T-helper 2 cell (primary cell): ENCODE data around the gene BMPER.

Experiments
- DNase-seq, 5 experiments: peaks; one replicate each; pipeline versions ENCODE4 v3.0.0 to v3.0.0-alpha.2; 2012 to 2022

BMPER gene

DNA sequence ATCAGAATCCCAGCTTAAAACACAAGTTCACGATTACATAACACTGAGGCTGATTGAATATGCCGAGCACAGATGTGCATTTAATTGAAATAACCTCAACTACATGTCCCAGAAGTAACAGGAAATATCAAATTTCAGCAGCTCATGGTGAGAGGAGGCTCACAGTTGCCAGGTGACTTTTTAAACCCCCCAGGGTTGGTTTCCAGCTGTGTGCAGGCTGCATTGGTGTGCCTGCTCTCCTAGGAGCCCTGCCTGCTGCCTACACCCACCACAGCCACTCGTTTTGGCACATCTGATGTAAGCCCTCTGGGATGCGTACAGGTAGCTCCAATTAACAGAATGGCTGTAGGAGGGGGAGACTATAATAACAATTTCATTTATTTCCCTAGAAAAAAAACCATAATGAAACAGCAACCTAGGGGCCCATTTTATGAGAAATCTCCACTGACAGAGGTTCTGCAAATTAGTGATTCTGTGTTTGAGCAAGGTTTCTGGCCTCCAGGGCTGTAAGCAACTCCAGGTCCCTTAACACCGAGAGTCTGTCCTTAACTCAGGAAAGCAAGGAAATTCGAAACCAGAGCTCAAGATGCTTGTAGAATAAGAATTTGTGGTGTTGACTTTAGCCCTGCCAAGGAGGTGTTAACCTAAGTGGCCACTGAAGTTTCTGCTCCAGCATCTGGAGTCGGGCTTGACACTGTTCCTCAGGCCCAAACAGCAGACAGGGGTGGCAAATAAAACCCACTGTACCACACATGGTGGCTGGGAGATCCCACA, 161.9 kb downstream of the BMPER start:
- DNase-seq, result no peak

DNA sequence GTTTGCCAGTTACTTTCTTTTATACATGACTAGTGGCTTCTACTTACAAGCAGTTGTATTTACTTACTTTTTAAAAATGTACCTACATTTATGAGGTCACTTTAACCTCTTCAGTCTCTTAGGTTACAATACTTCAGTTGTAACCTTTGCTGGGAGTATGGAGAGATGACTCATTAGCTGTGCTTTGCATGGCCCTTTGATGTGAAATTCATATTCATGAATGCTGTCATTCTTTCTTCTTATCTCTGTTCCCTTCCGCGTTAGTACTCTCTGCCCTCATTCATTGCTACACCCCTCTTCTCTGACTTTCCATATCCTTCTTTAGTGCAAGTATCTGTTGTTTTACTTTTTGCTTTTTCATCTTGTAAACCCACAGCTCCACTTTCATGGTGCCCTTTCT, 164.3 kb downstream of the BMPER start:
- peak in 1 of 5 experiments; percentile 24 for DNase-seq

DNA sequence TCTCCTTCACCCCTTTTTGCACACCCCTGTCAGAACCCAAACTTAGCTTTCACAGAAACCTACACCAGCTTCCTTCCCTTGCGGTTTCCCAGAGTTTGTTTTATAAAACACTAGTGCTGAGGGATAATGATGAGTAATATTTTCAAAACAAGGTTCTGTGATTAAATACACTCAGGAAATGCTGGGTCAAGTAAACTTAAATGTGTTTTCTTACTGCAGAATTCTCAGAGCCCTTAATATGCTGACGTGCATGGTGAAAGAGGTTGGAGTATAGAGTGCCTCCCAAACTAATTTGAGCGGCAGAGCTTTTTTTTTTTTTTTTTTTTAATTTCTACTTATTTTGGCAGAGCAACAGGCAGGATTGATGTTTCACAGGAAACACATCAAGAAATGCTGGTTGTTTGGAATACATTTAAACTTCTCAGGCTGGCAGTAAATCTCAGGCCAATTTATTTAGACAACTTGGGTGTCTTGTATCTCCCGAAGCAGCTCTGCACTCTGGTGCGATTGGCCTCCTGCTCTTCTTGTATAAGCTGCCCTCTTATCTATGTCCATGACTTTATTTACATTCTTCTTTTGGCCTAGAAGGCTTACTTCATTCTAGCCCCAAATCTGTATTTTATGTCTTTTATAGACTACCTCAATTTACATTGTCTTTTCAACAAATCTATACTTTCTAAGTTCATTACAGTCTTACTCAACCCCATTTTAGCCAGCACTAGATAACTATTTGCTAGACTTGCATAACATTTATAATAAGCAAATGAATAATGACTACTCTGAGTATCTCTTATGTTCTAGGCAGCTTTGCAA, 165.4 kb downstream of the BMPER start:
- DNase-seq, result peak in 1 of 5 experiments; percentile 21

DNA sequence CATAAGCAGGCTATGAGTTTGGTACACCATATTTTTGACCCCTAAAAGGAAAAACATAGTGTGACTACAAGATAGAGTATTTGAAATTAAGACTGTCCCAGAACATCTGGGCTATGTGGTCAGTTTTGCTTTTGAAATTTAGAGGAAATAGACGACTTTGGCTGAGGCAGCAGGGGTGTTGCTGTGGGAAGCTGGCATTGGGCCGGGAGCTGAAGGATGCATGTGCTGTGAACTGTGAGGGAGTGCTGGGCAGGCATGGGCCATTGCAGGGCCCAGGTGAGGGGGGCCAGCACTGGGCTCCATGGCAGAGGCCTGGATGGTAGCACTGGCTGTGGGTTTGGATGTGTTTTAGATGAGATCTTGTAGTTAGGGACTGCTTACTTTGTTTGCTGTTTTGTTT, 168.3 kb downstream of the BMPER start:
- no peak for DNase-seq

DNA sequence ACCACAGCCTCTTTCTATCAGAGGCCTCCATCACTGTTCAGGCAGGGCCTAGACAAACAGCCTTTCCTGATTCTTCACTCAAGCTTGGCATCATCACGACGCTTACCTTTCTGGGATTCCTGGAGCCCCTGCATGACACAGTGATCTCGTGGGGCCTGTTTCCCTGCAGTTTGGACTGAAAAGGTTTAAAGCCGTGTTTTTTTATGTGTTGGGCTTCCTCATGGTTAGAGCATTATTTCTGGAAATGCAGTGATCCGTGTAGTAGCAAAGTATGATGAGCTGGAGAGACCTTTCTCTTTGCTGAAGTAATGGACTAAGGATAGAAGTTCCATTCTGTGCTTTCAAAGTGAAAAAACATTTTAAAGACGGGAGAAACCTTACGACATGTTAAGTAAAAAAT, 169.1 kb downstream of the BMPER start:
- DNase-seq, result no peak

DNA sequence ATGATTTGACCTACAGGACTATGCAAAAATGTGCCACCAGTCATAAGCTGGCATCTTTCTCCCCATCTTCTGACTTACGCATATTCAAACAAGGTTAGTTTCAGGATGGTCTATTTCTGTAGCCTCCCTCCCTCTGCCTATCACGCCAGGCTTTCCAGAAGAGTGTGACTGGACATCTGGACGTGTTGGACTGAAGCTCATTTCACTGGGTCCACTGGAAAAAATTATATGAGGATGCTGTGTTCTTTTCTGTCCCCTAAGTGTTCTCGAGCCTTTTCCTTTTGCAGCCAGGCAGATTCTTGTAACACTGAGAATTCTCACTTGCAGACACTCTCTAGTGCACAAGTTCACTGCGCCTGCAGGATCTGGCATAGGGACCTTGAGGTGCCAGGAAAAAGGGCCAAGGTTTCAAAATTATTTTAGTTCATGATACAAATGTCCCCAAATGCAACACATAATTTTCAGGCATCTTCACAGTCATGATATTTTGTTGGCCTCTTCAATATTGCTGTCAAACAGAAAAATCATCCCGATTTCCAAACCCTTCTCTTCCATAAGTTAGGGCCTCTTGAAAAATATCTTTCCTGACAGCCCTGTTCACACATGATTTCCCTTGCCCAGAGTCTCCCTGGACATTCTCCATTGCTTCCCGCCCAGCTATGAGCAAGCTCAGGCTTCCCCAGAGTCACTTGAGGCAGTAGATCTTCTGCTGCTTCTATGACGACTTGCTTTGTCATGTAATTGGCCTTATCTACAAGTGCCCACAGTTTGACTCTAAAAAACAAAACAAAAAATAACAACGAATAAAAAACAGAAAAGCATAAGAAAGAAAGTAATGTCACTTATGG, 170.4 kb downstream of the BMPER start:
- DNase-seq, result no peak

DNA sequence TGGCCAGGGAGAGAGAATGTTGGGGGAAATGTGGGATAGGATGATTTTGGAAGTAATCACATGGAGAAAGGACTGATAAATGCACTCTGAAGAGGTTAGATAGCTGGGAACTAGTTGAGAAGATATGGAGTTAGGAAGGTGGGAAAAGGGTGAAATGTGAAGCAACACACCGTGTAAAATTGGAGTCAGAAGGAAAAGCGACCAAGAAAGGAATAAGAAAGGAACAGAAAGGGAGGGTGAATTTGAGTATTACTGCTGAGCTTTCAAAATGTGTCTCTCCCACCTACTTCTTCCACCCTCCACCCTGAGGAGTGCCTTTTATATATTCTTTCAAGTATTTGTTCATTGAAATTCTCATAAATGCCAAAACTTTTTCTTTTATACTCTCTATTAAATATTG, 171.8 kb downstream of the BMPER start:
- no peak for DNase-seq

DNA sequence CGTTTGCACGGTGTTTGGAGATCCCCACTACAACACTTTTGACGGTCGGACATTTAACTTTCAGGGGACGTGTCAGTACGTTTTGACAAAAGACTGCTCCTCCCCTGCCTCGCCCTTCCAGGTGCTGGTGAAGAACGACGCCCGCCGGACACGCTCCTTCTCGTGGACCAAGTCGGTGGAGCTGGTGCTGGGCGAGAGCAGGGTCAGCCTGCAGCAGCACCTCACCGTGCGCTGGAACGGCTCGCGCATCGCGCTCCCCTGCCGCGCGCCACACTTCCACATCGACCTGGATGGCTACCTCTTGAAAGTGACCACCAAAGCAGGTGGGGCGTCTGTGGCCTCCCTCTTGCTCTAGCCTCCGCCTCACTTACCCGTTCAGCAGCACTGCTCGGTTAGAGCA, 173.5 kb downstream of the BMPER start:
- no peak for DNase-seq

DNA sequence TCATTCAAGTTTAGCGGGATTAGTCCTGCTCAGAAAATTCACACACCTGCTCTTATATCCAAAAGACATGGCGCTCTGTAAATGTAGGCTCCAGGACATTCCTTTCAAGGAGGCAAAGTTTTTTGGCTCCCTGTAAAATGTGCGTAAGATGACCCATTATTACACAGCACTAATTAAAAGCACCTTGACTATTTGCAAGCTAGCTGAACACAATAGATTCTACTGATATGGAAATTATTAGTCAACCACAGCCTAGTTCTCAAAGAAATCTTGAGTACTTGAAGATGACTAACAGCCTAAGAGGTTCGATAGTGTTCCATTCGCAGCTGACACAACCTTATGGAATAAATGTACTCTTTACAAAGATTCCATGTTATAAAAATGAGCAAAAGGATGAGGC, 175.2 kb downstream of the BMPER start:
- DNase-seq, result no peak

DNA sequence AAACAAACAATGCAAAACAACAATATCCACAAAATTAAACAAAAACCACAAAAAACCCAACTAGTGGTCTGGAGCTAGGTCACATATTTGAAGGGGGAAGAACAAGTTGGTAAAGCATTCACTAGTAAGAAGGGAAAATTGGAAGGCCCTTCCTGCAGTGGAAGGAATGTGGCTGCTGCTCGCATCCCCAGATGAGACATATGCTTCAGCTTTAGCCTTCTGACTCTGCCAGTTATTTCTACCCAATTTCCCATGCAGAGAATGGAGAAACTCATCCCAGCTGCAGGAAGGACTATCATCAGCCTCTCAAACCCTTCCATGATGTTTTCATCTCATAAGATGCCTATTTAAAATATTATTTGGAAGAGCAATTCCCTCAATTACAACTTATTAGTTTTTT, 176.6 kb downstream of the BMPER start:
- DNase-seq, result no peak

DNA sequence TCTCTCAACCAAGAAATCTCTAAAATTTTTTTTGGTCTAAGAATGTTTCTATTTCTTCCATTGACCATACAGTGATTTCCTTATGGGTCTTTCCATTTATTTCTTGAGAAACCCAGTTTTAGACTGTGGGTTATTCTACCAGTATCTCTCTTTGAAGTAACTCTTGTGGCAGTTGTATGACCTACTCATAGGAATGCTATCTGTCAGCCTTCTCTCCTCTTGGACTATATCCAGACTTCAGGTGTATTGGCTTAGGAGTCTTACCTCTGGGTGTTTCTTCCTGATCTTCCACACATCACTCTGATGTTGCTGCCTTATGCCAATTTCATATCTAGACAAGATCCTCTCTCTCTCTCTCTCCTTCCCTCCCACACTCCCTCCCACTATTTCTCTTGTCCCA, 178.1 kb downstream of the BMPER start:
- DNase-seq, result no peak

DNA sequence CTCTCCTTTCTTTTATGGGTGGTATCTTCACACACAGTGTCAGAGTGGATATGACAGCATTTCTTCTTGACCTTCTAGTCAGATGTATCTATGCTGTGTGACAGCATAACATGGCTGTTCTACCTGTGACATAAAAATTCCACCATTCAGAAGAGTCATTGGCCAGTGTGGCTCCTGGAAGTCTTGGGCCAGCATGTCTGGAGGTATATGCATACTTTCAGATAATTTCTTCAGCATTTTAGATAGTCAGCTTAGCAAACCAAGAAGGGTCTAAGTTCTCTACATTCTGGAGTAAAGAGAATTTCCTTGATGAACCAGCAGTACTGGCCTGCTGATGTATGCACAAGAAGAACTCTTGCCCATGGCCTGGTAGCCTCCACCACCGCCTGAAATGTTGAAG, 179.3 kb downstream of the BMPER start:
- no peak for DNase-seq

DNA sequence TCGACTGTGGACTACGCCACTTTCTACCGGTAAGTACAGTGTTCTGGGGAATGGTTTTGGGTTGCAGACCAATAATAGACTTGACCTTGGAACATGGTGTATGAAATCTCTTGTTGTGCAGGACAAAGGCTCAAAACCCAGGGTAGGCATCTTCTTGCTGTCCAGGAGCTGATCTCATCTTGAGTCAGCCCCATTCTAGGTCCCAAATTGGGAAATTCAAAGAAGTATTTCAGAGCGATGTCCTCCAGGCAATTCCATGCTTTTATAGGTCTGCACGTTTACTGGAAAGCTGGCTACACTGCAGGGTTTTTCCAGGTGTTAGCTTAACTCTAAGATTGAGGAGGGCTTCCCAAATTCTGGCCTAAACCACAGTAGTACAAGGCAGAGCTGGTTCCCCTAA, 180.7 kb downstream of the BMPER start:
- no peak for DNase-seq

DNA sequence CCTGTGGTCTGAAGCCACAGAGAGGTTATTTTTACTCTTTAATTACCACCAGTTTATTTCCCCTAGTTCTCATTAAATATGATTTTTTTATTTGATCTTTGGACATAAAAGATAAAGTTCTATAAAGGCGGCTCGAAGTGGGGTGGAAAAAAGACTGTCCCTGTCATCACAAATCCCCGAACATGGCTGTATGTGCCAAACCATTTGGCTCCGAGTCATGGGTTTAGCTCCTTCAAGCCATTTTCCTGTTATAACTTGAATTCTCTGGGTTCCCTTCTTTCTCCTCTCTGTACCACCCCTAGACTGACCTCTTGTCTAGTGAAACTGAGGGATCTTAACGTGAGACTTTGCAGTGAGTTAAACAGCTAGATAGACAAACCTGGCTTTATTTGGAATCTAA, 181.6 kb downstream of the BMPER start:
- no peak for DNase-seq

DNA sequence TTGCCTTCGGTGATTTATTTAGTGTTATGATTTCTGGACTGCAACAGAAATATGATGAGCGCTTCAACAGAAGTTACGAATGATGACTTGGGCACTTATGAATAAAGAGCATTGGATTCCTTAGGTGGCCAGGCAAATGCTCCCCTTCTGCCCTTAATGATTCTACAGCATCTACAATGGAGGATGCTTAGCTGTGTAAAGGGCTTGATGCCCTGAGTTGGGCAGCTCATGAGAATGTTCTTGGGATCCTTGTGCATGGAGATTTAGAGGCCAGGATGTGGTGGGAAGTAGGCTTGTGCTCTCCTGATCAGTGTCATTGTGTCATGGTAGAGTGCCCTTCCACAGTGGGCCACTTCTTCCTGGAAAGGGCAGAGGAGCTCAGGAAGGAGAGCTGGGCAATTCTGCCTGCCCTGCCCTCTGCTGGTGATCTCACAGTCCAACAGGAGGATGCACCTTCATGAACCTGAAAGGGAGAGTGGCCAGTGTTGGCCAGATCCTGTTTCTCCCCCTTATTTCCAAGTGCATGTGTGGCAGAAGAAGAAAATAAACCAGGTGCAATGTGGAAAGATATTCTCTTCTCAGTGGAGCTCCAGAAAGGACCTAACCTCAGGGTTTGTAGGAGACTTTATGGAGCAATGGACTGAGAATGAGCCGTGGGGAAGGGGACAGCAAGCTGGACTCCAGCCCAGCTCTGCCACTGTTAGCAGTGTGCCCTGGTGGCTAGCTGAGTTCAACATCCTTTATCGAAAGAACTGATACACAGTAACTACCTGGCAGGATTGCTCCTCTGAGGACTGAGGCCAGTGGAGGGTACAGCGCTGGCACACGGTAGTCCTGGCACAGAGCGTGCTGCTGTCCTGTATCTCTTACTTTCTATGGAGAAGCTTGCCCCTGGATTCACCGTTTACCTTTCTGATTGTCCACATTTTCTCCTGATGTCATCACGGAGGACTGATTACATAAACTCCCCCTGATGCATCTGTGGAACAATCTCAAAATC, 182.9 kb downstream of the BMPER start:
- DNase-seq, result no peak

DNA sequence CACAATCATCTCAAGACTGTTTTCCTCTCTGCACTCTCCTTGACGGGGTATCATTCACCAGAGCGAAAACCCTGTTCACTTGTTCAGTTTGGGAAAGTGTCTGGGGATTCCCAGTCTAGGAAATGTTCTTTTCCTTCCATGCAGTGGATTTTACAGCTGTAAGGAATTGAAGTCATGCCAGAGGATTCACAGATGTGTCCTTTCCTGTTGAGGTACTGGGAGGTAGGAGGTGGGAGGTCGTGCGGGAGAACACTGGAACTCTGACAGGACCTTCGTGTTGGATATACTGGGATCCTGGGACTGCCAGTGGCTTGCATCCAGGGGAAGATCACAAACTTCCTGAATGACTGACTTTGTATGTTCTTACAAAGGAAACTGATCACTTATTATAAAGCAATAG, 185.5 kb downstream of the BMPER start:
- no peak for DNase-seq

DNA sequence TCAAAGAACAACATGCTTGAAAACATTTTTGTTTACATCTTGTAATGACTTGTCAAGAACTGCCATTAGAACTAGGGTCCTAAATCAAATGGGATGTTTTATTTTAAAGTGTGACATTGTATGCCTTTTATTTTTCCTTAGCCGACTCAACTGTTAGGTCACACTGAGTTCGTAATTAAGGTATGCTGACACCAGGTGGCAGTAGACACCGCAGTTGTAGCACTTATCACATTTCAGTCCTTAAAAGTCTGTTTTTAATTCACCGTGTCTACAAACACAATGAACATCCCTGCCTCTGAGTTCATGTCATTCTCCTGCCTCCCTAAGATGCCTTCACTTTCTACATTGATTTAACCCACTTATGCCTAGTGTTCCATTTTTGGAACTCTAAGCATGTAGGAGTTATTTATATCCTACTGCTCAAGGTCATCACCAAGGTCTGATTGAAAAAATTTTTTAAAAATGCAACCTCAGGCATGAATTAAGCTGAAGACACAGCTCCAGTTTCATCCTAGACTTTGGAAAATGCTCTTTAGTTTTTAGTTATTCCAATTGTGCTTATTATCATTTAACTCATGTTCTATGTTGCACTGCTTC, 186.1 kb downstream of the BMPER start:
- DNase-seq, result peak in 1 of 5 experiments; percentile 22

DNA sequence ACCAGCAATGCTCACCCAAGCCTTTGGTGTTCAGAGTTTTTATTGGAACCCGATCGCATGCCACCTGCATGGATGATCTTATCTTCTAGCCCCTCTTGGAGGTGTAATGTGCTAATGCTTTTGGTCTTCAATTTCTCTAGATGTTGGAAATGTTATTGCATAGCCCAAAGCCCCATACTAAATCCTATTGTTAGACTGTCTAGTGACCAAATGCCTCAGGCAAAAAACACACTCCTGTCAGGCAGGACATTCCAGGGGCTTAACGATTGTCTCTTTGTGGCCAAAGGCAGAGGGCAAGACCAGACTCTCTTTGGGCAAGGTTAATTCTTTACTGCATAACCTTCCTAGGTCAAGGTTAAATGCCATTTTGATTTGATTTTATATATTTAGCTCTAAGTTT, 187.9 kb downstream of the BMPER start:
- DNase-seq, result no peak

DNA sequence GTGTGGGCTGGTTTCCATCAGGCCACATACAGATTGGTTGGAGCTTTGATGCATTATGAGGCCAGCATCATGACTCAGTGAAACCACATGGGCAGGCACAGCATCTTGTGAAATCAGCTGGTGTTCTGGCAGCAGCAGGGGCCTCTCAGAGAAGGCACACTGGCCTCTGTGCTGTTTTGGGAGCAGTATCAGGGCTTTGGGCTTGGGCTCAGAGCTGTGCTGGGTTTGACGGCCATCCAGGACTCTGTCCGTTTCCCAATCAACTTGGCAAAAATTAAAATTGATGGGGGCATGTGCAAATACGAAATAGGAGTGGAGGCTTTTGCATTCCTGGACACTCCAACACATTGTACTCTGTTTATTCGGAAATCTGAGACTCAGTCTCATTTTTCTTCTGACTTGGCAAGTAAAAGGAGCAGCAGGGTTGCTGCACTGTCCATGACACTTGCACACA, 190.9 kb downstream of the BMPER start:
- no peak for DNase-seq

DNA sequence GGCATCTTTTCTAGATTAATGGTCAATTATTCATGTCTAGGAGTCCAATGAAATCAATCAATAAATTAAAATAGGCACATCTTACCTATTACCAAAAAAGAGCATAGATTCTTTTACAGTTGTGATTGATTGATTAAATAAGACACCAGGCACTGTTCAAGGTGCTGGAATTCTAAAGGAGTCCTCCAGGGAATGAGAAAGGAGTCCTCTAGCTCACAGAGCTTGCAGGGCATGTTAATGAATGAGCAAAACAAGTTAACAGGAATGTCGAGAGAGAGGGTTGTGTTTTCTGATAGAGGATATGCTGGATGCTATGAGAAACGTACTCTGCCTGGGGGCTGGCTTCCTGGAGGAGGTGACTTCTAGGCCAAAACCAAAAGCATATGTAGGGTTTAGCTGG, 191.4 kb downstream of the BMPER start:
- no peak for DNase-seq

DNA sequence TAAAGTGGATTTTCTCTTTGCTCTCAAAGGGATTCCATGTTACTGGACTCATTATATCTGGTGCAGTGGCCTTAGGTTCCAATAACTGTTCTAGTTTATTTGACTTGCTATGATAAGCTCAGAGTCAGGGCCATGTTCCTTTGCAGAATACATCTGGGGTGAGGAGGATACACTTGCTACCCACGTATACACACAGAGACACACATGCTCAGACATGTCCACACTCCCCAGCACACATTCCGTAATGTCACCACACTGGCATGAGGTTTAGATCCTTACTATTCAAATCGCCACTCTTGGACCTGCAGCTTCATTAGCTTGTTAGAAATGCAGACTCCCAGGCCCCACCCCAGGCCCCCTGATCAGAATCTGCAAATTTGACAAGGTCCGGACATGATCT, 195.3 kb downstream of the BMPER start:
- no peak for DNase-seq

DNA sequence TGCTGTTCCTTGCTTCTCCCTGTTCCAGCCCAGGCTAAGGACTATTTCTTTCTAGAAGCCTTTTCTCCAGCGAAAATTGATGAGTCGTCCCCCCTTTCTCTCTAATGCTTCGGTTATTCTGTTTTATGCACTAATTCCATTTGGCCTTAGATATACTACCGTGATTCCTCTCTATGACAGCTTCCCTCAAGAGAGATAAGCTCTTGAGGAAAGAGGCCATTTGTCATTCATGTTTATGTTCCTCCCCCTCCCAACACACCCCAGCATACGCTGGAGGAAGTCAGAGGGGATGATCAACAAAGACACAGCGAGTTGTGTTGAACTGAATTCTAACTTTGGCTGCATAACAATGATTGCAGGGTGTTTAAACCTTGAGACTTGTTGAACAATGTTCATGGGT, 198.8 kb downstream of the BMPER start:
- no peak for DNase-seq
